ENCODE results near the gene MFN2.

DNA sequence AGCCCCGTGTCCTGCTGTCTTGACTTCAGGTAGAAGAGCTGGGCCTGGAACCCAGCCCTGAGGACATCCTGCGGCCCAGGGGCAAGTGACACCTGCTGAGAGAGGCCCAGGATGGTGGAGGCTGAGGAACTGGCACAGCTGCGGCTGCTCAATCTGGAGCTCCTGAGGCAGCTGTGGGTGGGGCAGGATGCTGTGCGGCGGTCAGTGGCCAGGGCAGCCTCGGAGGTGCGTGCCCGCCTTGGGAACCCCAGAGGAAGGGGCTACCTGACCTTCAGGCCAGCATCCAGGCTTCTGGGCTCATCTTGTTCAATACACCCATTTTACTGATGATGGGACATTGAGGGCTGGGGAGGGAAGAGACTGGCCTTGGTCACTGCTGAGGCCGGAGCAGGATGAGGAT, 41.4 kb downstream of the MFN2 start:
- TF ChIP-seq JUNB (IDR thresholded peaks at IDR 0.05; ENCODE audit: unreplicated experiment) (no peak), CREB1 (CRISPR knock-in tag; IDR thresholded peaks at IDR 0.05; ENCODE audit: low read depth) (no peak), STAT1 (IDR thresholded peaks at IDR 0.05; ENCODE audit: unreplicated experiment) (no peak), POLR2AphosphoS5 (IDR thresholded peaks at IDR 0.05; ENCODE audit: low read depth) (no peak), EZH2 (IDR thresholded peaks at IDR 0.05; ENCODE audit: low read depth, unreplicated experiment) (no peak), ZNF114 (CRISPR knock-in tag; IDR thresholded peaks at IDR 0.05) (no peak), EZH2phosphoT487 (IDR thresholded peaks at IDR 0.05; ENCODE audit: unreplicated experiment) (no peak), ZNF331 (CRISPR knock-in tag; IDR thresholded peaks at IDR 0.05; ENCODE audit: low read depth) (no peak), NANOG (IDR thresholded peaks at IDR 0.05; ENCODE audit: borderline replicate concordance) (no peak)
- TF ChIP-seq, protein P1, sequence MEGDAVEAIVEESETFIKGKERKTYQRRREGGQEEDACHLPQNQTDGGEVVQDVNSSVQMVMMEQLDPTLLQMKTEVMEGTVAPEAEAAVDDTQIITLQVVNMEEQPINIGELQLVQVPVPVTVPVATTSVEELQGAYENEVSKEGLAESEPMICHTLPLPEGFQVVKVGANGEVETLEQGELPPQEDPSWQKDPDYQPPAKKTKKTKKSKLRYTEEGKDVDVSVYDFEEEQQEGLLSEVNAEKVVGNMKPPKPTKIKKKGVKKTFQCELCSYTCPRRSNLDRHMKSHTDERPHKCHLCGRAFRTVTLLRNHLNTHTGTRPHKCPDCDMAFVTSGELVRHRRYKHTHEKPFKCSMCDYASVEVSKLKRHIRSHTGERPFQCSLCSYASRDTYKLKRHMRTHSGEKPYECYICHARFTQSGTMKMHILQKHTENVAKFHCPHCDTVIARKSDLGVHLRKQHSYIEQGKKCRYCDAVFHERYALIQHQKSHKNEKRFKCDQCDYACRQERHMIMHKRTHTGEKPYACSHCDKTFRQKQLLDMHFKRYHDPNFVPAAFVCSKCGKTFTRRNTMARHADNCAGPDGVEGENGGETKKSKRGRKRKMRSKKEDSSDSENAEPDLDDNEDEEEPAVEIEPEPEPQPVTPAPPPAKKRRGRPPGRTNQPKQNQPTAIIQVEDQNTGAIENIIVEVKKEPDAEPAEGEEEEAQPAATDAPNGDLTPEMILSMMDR (conservative IDR thresholded peaks at IDR 0.05; ENCODE audit: low read depth in 2 of 2) = no peak
- TF ChIP-seq, protein P2, sequence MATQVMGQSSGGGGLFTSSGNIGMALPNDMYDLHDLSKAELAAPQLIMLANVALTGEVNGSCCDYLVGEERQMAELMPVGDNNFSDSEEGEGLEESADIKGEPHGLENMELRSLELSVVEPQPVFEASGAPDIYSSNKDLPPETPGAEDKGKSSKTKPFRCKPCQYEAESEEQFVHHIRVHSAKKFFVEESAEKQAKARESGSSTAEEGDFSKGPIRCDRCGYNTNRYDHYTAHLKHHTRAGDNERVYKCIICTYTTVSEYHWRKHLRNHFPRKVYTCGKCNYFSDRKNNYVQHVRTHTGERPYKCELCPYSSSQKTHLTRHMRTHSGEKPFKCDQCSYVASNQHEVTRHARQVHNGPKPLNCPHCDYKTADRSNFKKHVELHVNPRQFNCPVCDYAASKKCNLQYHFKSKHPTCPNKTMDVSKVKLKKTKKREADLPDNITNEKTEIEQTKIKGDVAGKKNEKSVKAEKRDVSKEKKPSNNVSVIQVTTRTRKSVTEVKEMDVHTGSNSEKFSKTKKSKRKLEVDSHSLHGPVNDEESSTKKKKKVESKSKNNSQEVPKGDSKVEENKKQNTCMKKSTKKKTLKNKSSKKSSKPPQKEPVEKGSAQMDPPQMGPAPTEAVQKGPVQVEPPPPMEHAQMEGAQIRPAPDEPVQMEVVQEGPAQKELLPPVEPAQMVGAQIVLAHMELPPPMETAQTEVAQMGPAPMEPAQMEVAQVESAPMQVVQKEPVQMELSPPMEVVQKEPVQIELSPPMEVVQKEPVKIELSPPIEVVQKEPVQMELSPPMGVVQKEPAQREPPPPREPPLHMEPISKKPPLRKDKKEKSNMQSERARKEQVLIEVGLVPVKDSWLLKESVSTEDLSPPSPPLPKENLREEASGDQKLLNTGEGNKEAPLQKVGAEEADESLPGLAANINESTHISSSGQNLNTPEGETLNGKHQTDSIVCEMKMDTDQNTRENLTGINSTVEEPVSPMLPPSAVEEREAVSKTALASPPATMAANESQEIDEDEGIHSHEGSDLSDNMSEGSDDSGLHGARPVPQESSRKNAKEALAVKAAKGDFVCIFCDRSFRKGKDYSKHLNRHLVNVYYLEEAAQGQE (IDR thresholded peaks at IDR 0.05; ENCODE audit: unreplicated experiment) = no peak
- TF ChIP-seq, protein P3, sequence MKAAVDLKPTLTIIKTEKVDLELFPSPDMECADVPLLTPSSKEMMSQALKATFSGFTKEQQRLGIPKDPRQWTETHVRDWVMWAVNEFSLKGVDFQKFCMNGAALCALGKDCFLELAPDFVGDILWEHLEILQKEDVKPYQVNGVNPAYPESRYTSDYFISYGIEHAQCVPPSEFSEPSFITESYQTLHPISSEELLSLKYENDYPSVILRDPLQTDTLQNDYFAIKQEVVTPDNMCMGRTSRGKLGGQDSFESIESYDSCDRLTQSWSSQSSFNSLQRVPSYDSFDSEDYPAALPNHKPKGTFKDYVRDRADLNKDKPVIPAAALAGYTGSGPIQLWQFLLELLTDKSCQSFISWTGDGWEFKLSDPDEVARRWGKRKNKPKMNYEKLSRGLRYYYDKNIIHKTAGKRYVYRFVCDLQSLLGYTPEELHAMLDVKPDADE (IDR thresholded peaks at IDR 0.05) = no peak
